ENCODE measurements around the gene INTS4.

DNA sequence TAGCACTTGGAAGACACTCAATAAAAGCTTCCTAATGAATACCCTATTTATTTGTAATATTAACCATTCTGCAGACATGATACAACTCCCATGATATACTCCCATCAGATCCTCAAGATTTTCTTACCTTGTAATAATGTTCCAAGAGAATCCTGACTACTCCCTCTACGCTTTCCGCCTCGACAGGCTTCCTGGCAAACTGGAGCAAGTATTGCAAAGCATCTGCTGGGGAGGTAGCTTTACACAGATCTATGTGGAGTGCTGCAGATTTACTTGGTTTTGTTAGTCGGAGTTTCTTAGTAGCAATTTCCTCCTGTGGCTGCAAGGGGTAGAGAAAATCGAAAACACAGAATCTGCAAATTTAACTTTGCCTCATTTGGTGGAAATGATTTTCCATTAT is 3.5 kb downstream of the INTS4 start:
- TF ChIP-seq POLR2A (IDR thresholded peaks at IDR 0.05; ENCODE audit: low read depth, low read length) (no peak), POLR2AphosphoS5 (IDR thresholded peaks at IDR 0.05; ENCODE audit: low read depth, low read length) (no peak)
